Measurements from ENCODE around the gene BRMS1.
"Not testable (repeated sequence)": the region's sequence is repeated elsewhere in the genome, so short reads cannot be mapped to it uniquely, and the experiment has no call there.

The BRMS1 gene, protein sequence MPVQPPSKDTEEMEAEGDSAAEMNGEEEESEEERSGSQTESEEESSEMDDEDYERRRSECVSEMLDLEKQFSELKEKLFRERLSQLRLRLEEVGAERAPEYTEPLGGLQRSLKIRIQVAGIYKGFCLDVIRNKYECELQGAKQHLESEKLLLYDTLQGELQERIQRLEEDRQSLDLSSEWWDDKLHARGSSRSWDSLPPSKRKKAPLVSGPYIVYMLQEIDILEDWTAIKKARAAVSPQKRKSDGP

GRCh38 chr11:66344550-66345315, at the start of gene BRMS1:
Gene BRMS1 (minus strand): TSS chr11:66345104. CDS start chr11:66342234, 2,870 bp downstream.
- DNase-seq = peak; percentile 96

DNA sequence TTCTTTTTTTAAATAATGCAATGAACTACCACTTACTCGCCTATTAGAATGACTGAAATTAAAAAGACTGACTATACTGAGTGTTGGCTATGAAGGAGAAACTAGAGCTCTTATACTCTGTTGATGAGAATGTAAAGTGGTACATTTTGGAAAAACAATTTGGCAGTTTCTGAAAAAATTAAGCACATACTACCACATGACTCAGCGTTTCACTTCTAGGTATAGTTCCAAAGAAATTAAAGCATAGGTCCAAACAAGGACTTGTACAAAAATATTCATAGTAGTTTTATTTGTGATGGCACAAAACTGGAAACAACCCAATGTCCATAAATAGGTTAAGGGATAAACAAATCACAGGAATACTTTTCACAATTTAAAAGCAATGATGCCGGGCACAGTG, 49.0 kb upstream of the BRMS1 start:
- DNase-seq = no peak

DNA sequence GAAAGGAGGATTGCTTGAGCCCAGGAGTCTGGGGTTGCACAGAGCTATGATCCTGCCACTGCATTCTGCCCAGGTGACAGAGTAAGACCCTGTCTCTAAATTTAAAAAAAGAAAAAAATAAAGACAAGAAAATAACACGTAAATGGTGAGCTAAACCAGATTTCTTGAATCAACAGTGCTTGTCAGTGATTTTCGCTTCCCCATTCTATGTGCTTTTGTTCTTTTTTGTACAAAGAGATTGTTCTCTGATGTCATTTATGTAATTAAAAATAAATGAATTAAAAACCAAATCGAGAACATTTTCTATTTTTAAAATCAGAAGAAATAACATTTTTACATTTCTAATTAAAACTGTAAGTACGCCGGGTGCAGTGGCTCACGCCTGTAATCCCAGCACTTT, 46.4 kb upstream of the BRMS1 start:
- no peak for DNase-seq

DNA sequence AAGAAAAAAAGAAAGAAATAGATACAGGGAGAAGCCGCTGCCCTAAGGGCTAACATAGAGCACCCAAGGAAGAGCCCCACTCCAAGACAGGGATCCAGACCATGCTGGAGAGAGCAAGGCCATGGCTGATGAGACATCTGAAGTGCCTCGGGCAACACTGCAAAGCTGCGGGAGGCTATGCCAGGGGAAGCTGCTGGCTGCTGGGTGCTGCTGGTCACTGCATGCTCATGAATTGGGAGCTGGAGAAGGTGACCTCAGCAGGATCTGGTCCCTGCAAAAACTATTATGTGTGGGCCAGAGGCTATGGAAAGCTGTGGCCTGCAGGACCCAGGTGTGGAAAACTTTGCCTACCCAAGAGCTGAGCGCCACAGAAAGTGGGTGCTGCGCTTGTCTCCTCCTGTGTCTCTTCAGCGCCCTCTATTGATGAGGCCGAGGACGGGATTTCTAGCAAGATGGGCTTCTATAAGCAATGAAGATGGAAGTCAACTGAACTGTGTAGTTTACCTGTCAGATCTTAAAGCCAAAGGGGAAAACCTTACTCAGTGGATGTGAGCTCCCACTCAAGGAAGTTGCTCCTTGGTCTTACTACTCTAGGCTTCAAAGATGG, 44.0 kb upstream of the BRMS1 start:
- peak; percentile 71 to 79 for DNase-seq

DNA sequence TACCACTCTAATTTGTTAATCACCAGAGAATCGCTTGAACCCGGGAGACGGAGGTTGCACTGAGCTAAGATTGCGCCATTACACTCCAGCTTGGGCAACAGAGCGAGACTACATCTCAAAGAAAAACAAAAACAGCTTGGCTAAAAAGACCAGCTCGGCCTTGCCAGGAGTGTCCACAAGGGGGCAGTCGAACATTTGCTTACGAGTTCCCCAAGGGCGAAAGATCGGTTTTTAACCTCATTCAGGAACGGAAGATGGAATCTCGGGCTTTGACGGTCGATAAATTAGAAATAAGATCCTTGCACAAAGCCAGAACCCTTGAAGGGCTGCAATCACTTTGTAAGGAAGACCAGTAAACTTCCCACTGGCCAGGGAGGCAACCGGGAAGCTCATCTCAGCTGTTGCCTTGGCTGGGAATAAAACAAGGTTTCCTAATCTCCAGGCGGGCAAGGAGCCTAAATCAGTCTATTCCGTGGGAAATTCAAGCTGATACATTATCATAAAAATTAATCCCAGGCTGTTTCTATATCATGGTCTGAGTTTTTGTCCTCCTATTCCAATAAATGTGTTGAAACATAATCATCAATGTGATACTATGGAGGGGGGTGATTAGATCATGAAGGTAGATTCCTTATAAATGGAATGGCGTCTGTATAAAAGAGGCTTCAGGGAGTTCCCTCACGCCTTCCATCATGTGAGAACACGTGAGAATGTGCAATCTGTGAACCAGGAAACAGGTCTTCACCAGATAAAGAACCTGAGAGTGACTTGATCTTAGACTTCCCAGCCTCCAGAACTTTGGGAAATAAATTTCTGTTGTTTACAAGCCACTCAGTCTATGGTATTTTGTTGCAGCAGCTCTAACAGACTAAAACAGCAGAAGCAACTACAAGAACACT, 41.5 kb upstream of the BRMS1 start:
- peak; percentile 81 to 84 for DNase-seq

- DNase-seq = not testable (repeated sequence)
Observed at GRCh38 chr11:66384316-66384715, 39.4 kb upstream of the BRMS1 start.

DNA sequence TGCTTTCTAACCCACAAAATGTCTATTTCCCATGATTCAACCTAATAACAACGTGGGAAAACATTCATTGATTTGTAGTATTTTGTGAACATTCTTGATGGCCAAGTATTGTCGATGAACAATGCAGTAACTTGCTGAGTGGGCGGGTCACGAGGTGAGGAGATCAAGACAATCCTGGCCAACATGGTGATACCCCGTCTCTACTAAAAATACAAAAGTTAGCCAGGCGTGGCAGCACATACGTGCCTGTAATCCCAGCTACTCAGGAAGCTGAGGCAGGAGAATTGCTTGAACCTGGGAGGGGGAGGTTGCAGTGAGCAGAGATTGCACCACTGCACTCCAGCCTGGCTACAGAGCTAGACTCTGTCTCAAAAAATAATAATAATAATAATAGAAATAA, 35.4 kb upstream of the BRMS1 start:
- DNase-seq = not testable (repeated sequence)

DNA sequence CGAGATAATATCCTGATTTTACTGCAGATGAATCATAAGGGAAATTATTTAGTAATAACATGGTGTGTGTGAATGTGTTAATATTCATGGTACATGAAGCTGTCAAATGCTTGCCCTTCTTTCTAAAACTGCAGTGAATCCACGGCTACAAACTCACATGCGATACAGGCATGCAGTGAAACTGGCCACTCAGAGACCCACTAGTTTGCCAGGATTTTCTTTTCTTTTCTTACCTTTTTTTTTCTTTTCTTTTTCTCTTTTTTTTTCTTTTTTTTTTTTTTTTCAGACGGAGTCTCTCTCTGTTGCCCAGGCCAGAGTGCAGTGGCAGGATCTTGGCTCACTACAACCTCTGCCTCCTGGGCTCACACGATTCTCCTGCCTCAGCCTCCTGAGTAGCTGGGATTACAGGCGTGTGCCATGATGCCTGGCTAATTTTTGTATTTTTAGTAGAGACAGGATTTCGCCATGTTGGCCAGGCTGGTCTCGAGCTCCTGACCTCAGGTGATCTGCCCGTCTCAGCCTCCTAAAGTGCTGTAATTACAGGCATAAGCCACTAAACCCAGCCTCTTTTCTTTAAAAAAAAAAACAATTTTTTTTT, 28.9 kb upstream of the BRMS1 start:
- DNase-seq = not testable (repeated sequence)

- DNase-seq = no peak
Observed at GRCh38 chr11:66373265-66373664, 28.4 kb upstream of the BRMS1 start.

GRCh38 chr11:66371627-66372415, 26.9 kb upstream of the BRMS1 start, which contains the start of gene SLC29A2:
Gene SLC29A2 (minus strand): TSS chr11:66371760. CDS start chr11:66371591, 169 bp downstream.
- peak; percentile 79 to 83 for DNase-seq

- no peak for DNase-seq
Observed at GRCh38 chr11:66369073-66369894, 24.4 kb upstream of the BRMS1 start.

DNA sequence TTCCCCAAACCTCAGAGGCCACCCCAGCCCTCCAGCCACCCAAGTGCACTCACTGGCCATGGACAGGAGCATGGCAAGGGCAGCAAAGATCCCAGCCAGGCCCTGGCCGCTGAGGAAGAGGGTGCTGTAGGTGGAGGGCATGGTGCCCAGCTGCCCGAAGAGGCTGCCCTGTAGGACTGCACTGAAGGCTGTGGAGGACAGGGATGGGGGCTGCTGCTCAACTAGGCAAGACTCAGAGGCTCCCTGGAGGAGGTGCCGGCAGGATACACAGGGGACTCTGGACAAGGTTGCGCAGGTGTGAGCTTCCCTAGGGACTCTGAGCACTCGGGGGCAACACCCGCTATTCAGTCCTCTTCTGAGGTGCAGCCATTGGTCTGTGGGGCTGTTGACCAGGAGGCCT, 23.6 kb upstream of the BRMS1 start:
- DNase-seq = no peak

GRCh38 chr11:66367561-66368312, 22.8 kb upstream of the BRMS1 start:
- DNase-seq = no peak

GRCh38 chr11:66366844-66367477, 22.1 kb upstream of the BRMS1 start:
- DNase-seq = no peak

- DNase-seq = no peak
Observed at GRCh38 chr11:66365711-66366619, 21.1 kb upstream of the BRMS1 start.

DNA sequence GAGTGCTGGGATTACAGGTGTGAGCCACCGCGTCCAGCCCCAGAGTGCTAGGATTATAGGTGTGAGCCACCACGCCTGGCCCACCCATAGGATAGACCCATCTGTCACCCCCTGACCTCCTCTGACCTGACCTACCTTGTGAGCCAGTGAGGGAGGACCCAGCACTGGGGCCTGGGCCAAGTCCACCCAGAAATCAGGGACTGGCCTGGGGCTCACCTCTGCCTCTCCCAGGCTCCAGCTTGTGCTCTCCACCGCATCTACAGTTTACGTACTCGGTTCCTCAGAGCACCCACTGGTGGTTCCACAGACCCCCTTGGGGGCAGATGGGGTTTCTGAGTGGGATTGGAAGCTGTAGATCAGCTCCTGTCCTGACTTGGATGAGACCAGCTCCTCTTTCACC, 20.3 kb upstream of the BRMS1 start:
- no peak for DNase-seq

GRCh38 chr11:66363805-66364535, 19.1 kb upstream of the BRMS1 start:
- peak; percentile 47 to 70 for DNase-seq

Measured in CD4-positive, alpha-beta T cell treated with Interferon alpha-2 for 1 hour (primary cell).